NCI-H82 (cell line): Measurements from ENCODE around the gene LRPAP1.
"Not testable (repeated sequence)": the region's sequence is repeated elsewhere in the genome, so short reads cannot be mapped to it uniquely, and the experiment has no call there.

Experiments
- DNase-seq: peaks from one replicate; lab custom pipeline; 2025; lab: John Stamatoyannopoulos, UW

Gene LRPAP1

GRCh38 chr4:3461515-3462291 is 70.5 kb downstream of the LRPAP1 start:
- DNase-seq, result no peak

- DNase-seq, result no peak
These were observed 71.3 kb downstream of the LRPAP1 start for GRCh38 chr4:3460926-3461325.

DNA sequence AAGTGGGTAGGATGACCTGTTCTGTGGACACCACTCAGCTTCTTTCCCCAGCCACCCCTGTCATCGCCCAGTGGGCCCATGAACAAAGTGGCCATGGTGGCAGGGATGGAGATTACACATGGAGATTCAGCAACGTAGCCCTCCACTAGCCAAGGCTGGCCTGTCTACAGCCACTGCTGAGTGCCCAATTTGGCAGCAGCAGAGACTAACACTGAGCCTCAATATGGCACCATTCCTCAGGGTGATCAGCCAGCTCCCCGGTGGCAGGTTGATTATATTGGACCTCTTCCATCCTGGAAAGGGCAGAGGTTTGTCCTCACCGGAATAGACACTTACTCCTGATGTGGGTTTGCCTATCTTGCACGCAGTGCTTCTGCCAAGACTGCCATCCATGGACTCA is 73.1 kb downstream of the LRPAP1 start:
- not testable (repeated sequence) for DNase-seq

GRCh38 chr4:3458371-3458770 is 73.9 kb downstream of the LRPAP1 start:
- DNase-seq, result no peak

GRCh38 chr4:3455596-3455995 is 76.6 kb downstream of the LRPAP1 start:
- DNase-seq, result not testable (repeated sequence)
